Activated CD4-positive, alpha-beta T cell treated with anti-CD3 and anti-CD28 coated beads, Interleukin-2, amount 10 ng/mL, durations not matched to agents 24 days and 14 days (primary cell): ENCODE data around the gene EFEMP2. TPM values are rescaled to one million over a fixed set of nuclear protein-coding genes. Genes with fewer than 3 reads are reported as not detected.

Experiments
- DNase-seq: peaks from one replicate; pipeline ENCODE4 v3.0.0; 2022
- H3K27ac Mint-ChIP-seq: one replicate; pipeline ENCODE4 v1.8.0; 2022; ENCODE audit warnings: mild to moderate bottlenecking, mixed read lengths
- H3K27me3 Mint-ChIP-seq: one replicate; pipeline ENCODE4 v1.8.0; 2022; ENCODE audit warnings: mixed read lengths
- H3K36me3 Mint-ChIP-seq: one replicate; pipeline ENCODE4 v1.8.0; 2022; ENCODE audit warnings: low read depth, mild to moderate bottlenecking, mixed read lengths
- H3K4me1 Mint-ChIP-seq: one replicate; pipeline ENCODE4 v1.8.0; 2021; ENCODE audit warnings: mixed read lengths
- H3K4me3 Mint-ChIP-seq: one replicate; pipeline ENCODE4 v1.8.0; 2022; ENCODE audit warnings: mild to moderate bottlenecking, moderate library complexity, mixed read lengths
- H3K9me3 Mint-ChIP-seq: one replicate; pipeline ENCODE4 v1.8.0; 2021; ENCODE audit warnings: mixed read lengths
- intact Hi-C: fragments of 100-400 bp; cut with micrococcal nuclease; formaldehyde crosslinking; loops from one replicate; pipeline ENCODE4 v1.15.1; 2023
- total RNA-seq: library from RNA; stranded (reverse); gene quantifications from 2 replicates; pipeline ENCODE4 v1.2.3, GENCODE V29; 2022

The EFEMP2 gene
- total RNA-seq, 1 donor from 2014 or later: 9.1 TPM

- H3K27me3 Mint-ChIP-seq: peaks cover 4% of the 10 kb centered on the region
- H3K27ac Mint-ChIP-seq: no peak overlapping the region
- no peak overlapping the region for H3K4me3 Mint-ChIP-seq
- intact Hi-C loops: no loop called here
- H3K9me3 Mint-ChIP-seq: no peaks in the 10 kb centered on the region
- H3K4me1 Mint-ChIP-seq: peaks cover 21% of the 10 kb centered on the region
- DNase-seq: no peak
- peaks cover 9% of the 10 kb centered on the region for H3K36me3 Mint-ChIP-seq
Observed at GRCh38 chr11:65912845-65913244, 40.2 kb upstream of the EFEMP2 start.

DNA sequence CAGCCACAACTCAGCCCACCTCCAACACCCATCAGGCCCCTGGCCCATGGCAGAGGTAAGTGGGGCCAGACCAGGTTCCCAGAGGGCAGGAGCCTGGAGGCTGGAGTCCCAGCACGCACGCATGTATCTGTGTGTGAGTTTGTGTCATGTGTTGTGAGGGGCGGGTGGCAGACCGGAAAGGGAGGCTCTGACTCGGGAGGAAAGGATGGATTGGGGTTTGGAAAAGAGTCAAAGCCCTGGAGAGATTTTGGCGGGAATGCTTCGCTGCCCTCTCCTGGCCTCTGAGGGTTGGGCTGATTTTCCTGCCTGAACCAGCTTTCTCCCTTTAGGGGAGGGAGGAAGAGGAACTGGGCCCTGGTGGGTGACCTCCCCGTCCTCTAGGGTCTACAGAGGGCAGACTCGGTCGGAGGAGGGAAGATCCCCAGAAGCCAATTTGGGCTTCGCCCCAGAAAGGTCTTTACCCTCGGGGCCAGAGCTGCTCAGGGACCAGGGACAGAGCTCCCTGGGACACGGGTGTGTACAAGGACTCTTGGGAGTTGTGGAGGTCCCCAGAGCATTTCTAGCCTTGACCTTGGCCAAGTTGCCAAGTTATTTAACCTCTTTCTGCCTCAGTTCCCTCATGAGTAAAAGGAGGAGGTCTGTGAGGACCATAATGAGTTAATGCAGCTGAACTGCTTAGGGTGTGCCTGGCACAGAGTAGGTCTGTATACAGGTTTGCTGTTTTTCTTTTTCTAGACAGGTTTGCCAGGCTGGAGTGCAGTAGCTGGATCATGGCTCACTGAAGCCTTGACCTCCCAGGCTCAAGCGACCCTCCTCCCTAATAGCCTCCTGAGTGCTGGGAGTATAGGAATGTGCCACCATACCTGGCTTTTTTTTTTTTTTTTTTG lies 39.3 kb upstream of the EFEMP2 start:
- no peak overlapping the region for H3K4me3 Mint-ChIP-seq
- peaks cover 9% of the 10 kb centered on the region for H3K36me3 Mint-ChIP-seq
- intact Hi-C loops: no loop called here
- no peak for DNase-seq
- H3K4me1 Mint-ChIP-seq: peaks cover 16% of the 10 kb centered on the region
- H3K27ac Mint-ChIP-seq: no peak overlapping the region
- no peaks in the 10 kb centered on the region for H3K9me3 Mint-ChIP-seq
- H3K27me3 Mint-ChIP-seq: peaks cover 6% of the 10 kb centered on the region

GRCh38 chr11:65907878-65908277 lies 35.3 kb upstream of the EFEMP2 start:
- peaks cover 21% of the 10 kb centered on the region for H3K27me3 Mint-ChIP-seq
- no peak for DNase-seq
- no peak overlapping the region for H3K27ac Mint-ChIP-seq
- H3K4me1 Mint-ChIP-seq: peaks cover 6% of the 10 kb centered on the region
- H3K9me3 Mint-ChIP-seq: no peaks in the 10 kb centered on the region
- intact Hi-C loops: no loop called here
- H3K4me3 Mint-ChIP-seq: no peak overlapping the region
- no peaks in the 10 kb centered on the region for H3K36me3 Mint-ChIP-seq

DNA sequence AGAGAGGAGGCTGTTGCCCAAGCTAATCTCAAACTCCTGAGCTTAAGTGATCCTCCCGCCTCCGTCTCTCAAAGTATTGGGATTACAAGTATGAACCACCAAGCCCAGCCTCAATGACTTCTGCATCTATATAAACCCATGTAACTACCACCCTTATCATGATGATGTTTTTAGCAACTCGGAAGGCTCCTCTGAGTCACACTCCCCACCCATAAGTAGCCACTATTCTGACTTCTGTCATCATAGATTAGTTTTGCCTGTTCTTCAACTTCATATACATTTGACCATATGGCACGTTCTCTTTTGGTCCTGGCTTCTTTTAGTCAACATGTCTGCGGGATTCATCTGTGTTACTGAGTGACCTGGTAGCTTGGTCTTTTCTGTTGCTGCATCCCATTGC lies 34.0 kb upstream of the EFEMP2 start:
- Mint-ChIP-seq H3K9me3 (no peaks in the 10 kb centered on the region), H3K4me3 (no peak overlapping the region), H3K27ac (no peak overlapping the region), H3K4me1 (peaks cover 14% of the 10 kb centered on the region), H3K36me3 (no peaks in the 10 kb centered on the region), H3K27me3 (peaks cover 21% of the 10 kb centered on the region)
- intact Hi-C loops: no loop called here
- DNase-seq: no peak

DNA sequence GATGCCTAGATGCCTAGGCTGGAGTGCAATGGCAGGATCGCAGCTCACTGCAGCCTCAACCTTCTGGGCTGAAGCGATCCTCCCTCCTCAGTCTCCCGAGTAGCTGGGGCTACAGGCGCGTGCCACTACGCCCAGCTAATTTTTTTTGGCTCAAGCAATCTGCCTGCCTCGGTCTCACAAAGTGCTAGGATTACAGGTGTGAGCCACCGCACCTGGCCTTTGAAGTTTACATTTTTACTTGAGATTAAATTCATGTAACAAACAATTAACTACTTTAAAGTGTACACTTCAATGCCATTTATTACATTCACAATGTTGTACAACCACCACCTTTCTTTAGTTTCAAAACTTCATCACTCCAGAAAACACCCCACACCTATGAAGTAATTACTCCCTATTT lies 31.1 kb upstream of the EFEMP2 start:
- no peak for DNase-seq
- Mint-ChIP-seq H3K36me3 (peaks cover 3% of the 10 kb centered on the region), H3K27ac (no peak overlapping the region), H3K9me3 (no peaks in the 10 kb centered on the region), H3K4me1 (peaks cover 16% of the 10 kb centered on the region), H3K4me3 (no peak overlapping the region), H3K27me3 (peaks cover 21% of the 10 kb centered on the region)
- intact Hi-C loops: no loop called here

- peaks cover 18% of the 10 kb centered on the region for H3K4me1 Mint-ChIP-seq
- H3K36me3 Mint-ChIP-seq: peaks cover 4% of the 10 kb centered on the region
- intact Hi-C loops: no loop called here
- H3K4me3 Mint-ChIP-seq: no peak overlapping the region
- H3K27me3 Mint-ChIP-seq: peaks cover 19% of the 10 kb centered on the region
- no peak for DNase-seq
- H3K27ac Mint-ChIP-seq: no peak overlapping the region
- H3K9me3 Mint-ChIP-seq: no peaks in the 10 kb centered on the region
Observed at GRCh38 chr11:65903068-65903481, 30.5 kb upstream of the EFEMP2 start.

- DNase-seq: no peak
- Mint-ChIP-seq H3K27ac (peak overlapping the region; percentile 49), H3K9me3 (no peaks in the 10 kb centered on the region), H3K4me3 (peak overlapping the region; percentile 67), H3K4me1 (peaks cover 31% of the 10 kb centered on the region), H3K36me3 (peaks cover 20% of the 10 kb centered on the region), H3K27me3 (peaks cover 11% of the 10 kb centered on the region)
- intact Hi-C loops: loop anchor here (1.0 to 2.0 kb wide), 5 partner anchors 13 to 101 kb away; partner anchors contain the start of genes BANF1, C11orf68, DRAP1 and EIF1AD
Observed at GRCh38 chr11:65900899-65901180, 28.2 kb upstream of the EFEMP2 start.

GRCh38 chr11:65900125-65900898 lies 27.7 kb upstream of the EFEMP2 start, which contains the start of gene FOSL1:
TSS of gene FOSL1 (minus strand) at chr11:65900388. CDS start at chr11:65900339, 49 bp downstream.
- Mint-ChIP-seq H3K27me3 (peaks cover 10% of the 10 kb centered on the region), H3K4me1 (peaks cover 37% of the 10 kb centered on the region), H3K4me3 (peak within 1 kb of the TSS; percentile 82), H3K27ac (peak within 1 kb of the TSS; percentile 78), H3K36me3 (peaks cover 25% of the 10 kb centered on the region), H3K9me3 (no peaks in the 10 kb centered on the region)
- intact Hi-C loops: loop anchor here (1.0 to 2.0 kb wide), 5 partner anchors 12 to 102 kb away; partner anchors contain the start of genes BANF1, C11orf68, DRAP1 and EIF1AD
- DNase-seq: peak; percentile 97

GRCh38 chr11:65899356-65900124 lies 26.9 kb upstream of the EFEMP2 start:
- Mint-ChIP-seq H3K4me1 (peaks cover 40% of the 10 kb centered on the region), H3K27ac (peak overlapping the region; percentile 78), H3K9me3 (no peaks in the 10 kb centered on the region), H3K4me3 (peak overlapping the region; percentile 82), H3K36me3 (peaks cover 28% of the 10 kb centered on the region), H3K27me3 (peaks cover 8% of the 10 kb centered on the region)
- intact Hi-C loops: loop anchor here (1.0 to 2.0 kb wide), 5 partner anchors 11 to 103 kb away; partner anchors contain the start of genes BANF1, C11orf68, DRAP1 and EIF1AD
- DNase-seq: peak; percentile 89

- H3K36me3 Mint-ChIP-seq: peaks cover 32% of the 10 kb centered on the region
- intact Hi-C loops: no loop called here
Observed at GRCh38 chr11:65898656-65899355, 26.2 kb upstream of the EFEMP2 start.

GRCh38 chr11:65897020-65897471 lies 24.4 kb upstream of the EFEMP2 start:
- Mint-ChIP-seq H3K27ac (peak overlapping the region; percentile 62), H3K4me1 (peaks cover 53% of the 10 kb centered on the region), H3K27me3 (peaks cover under 1% of the 10 kb centered on the region), H3K4me3 (no peak overlapping the region), H3K9me3 (no peaks in the 10 kb centered on the region), H3K36me3 (peaks cover 41% of the 10 kb centered on the region)
- DNase-seq: peak; percentile 56
- intact Hi-C loops: no loop called here

More at GRCh38 chr11:65898656-65899355, 26.2 kb upstream of the EFEMP2 start:
- Mint-ChIP-seq H3K27me3 (peaks cover 6% of the 10 kb centered on the region), H3K27ac (peak overlapping the region; percentile 82), H3K9me3 (no peaks in the 10 kb centered on the region), H3K4me1 (peaks cover 45% of the 10 kb centered on the region), H3K4me3 (peak overlapping the region; percentile 82)
- DNase-seq: no peak

DNA sequence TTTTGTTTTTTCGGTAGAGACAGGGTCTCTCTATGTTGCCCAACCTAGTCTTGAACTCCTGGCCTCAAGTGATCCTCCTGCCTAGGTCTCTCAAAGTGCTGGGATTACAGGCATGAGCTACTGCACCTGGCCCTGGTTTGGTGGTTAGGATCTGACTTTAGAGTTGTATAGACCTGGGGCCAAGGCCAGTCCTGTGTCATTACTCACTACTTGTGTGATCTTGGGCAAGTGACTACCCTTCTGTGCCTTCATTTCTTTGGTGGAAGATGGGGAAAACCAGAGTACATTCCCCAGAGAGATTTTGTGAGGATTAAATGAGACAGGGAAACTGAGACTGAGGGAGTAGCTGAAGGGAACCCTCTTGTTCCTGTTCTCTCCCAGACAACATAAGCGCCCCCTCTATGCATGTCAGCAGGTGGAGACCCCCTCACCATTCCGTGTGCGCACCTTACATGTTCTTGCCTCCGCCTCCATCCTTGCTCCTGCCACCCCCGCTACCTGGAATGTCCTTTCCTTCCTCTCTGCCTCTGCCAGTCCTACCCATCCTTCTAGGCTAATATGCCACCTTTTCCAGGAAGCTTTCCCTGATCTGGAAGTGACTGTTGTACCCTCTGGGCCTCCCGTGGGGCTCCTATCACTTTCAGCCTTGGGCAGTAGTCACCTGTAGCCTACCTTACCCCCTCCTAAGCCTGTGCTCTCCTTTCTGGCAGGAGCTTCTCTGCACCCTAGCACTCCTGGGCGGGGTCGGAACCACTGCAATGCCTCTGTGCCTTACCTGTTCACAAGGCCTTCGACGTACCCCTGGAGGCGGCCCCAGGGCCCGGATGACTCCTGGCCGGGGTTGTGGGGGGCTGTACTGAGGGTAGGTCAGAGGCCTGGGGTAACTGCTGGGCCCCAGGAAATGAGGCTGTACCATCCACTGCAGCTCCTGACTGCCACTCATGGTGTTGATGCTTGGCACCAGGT lies 23.7 kb upstream of the EFEMP2 start:
- H3K27me3 Mint-ChIP-seq: no peaks in the 10 kb centered on the region
- peak; percentile 57 for DNase-seq
- peak overlapping the region; percentile 60 for H3K27ac Mint-ChIP-seq
- peaks cover 44% of the 10 kb centered on the region for H3K36me3 Mint-ChIP-seq
- intact Hi-C loops: no loop called here
- no peaks in the 10 kb centered on the region for H3K9me3 Mint-ChIP-seq
- H3K4me1 Mint-ChIP-seq: peaks cover 51% of the 10 kb centered on the region
- no peak overlapping the region for H3K4me3 Mint-ChIP-seq
